Stimulated activated CD4-positive, alpha-beta T cell treated with anti-CD3 and anti-CD28 coated beads, Interleukin-1b, Interleukin-23, amount 100 ng/mL, for 48 hours (primary cell): Measurements from ENCODE around the gene ITSN1.
A peak's percentile ranks its signal among the peaks of the same experiment; 100 is the strongest.
"Not testable (repeated sequence)": the region's sequence is repeated elsewhere in the genome, so short reads cannot be mapped to it uniquely, and the experiment has no call there.

Source experiments
- DNase-seq: peaks from one replicate; pipeline ENCODE4 v3.0.0-alpha.2; 2020

Gene ITSN1

DNA sequence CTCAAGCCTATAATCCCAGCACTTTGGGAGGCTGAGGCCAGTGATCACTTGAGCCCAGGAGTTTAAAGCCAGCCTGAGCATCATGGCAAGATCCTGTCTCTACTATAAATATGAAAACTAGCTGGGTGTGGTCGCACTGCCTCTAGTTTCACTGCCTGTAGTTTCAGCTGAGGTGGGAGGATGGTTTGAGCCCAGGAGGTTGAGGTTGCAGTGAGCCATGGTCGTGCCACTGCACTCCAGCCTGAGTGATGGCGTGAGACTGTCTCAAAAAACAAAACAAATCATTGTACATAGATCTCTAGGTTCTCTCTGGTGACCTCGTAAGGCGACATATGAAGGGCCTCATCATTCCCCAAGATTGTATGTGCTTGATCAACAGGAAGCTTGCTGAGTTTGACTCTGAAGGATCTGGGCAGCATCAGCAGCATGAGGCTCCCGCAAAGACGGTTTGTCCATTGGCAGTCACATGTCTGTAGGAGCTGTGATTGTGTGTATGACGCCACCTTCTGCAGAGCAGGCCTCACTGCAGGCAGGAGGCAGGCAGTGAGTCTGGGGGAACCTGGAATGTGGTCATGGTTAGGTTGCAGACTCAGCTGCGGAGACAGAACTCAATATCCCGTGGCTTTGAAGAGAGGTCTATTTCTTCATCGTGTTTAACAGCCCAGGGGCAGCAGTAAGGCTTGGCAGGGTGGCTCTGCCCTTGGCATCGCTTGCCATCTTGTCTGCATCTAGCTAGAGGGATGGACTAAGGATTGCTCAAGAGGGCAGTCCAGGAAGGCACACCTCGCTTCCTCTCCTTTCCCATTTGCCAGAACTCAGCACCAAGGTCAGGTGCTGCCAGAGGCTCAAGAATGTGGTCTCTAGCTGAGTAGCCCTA, 259.3 kb downstream of the ITSN1 start:
- peak; percentile 32 for DNase-seq

DNA sequence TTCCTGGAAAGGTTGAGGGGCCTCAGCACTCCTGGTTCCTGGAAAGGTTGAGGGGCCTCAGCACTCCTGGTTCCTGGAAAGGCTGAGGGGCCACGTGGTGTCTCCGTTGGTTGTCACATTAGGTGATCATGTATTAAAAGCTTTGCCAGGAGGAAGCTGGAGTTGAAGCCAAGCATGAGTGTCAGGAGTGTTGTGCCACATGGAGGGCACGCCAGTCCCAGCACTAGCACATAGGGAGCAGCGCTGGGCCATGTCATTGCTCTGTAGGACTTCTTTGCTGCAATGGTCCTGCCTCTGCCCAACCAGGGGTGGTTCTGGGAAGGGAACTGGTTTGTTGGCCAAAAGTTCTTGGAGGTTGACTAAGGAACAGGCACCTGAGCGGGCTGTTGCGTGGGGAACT, 260.0 kb downstream of the ITSN1 start:
- no peak for DNase-seq

DNA sequence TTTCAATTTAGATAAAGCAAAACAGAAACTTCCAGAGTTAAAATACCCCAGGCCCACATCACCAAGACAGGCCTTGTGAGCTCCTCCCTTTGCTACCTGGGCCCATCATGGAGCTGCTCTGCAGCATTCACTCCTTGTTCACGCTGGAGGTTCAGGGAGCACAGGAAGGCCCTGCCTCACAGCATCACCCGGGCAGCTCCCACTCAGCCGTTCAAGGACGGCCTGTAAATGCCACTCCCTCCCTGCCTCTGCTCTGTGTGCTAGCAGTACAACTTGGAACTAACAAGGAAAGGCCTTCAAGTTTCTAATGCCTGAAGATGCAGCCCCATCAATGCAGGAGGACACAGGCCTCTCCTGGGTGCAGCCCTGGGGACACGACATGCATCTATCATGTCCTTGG, 261.7 kb downstream of the ITSN1 start:
- DNase-seq: no peak

DNA sequence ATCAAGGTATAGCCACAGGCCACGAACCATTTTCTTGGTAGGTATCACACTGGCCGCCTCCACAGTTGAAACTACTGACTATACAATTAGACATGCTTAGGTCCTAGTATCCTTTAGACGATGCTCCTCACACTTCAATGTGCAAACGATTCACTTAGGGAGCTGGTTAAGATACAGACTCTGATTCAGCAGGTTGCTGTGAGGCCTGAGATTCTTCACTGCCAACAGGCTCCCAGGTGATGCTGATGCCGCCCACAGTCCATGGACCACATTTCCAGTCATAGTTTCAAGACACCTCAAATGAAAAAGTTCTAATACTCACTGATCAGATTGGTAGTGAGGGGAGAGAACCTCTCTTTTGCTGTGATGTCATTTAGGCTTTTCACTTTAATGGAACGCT, 266.5 kb downstream of the ITSN1 start:
- DNase-seq: peak; percentile 75

DNA sequence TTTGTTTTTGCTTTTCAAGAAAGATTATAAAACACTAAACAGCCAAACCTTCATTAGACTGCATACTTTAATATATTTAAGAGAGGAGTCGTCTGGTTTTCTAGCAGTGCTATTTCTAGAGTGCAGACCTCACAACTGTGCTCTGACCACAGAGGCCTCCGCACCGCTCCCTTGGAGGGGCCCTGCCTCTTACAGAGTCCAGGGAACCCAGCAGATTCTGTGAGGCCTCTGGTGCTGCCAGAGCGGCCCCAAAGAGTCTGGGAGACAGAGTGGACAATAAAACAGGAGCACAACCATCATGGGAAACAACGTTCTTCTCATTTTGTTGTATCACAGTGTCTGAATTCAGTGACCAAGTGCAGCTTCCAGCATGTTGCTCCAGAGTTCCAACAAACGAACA, 267.5 kb downstream of the ITSN1 start:
- no peak for DNase-seq

DNA sequence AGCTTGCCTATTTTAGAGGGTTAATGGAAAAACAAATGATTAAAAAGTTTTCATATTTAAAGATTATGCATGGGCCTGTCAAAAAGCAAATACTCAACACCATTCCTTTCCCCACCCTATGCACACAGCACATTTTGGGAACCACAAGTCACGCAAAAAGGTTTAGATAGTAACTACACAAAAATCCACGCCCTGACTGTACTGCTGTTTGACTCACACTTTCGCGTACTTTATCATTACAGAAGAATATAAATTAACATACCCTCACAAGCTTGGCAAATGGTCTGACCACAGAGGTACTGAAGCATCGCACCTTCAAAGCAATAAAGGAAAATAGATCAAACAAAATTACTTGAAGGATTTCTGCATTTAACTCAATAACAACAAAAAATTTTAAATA, 271.9 kb downstream of the ITSN1 start:
- no peak for DNase-seq

DNA sequence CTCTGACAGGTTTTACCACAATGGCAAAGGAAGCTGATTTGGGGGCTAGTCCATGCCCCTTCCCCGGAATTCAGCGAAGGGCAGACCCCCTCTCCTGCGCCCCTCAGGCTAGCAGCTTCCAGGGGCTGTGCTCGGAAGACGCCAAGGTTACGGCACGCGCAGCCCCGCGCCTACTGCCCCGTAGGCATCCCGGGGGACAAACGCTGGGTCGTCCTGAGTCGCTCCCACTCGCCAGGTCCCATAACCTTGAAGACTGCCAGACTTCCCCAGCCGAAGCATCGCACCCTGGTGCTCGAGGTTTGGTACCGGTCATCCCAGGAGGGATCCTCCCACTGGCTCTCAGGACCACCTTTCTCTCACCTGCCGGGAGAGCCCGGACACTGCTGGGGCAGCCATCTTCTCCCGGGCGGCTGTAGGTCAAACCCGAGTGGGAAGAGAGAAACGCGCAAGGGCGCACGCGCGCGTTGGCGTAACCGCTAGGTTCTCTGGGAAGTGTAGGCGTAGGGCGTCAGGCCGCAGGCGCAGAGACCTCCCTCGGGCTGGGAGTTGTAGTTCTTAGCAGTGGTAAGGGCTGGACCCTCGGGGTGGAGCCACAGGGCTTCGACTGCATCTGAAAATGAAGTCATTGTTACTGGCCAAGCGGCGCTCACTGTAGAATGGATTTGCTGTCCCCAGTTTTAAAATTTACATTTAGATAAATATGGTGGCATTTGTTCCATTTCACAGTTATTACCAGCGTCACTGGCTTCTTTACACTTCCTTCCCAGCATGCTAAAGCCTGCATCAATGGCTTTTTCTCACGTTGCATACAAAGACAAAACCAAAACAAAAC, 273.3 kb downstream of the ITSN1 start, which contains the start of gene ATP5PO:
ATP5PO (minus strand) TSS at position 437 of the 832 bp plus-strand sequence; CDS start at position 396, 41 bp downstream.
- DNase-seq: peak; percentile 98

DNA sequence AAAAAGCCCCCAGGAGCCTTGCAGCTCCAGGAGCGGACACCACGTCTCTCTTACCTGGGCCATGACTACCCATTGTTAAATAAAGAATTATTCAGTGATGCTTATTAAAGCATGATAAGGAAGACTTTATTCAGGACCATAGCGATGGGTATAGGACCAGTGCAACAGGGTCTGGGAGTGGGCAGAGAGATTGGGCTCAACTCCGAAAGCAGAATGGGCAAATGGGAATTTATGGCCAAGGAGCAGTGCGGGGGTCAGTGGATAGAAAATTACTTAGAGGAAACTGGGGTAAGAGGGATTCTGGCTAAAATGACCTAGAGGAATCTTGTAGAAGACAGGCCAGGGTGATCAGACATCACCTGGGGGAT, 273.9 kb downstream of the ITSN1 start:
- DNase-seq: no peak

DNA sequence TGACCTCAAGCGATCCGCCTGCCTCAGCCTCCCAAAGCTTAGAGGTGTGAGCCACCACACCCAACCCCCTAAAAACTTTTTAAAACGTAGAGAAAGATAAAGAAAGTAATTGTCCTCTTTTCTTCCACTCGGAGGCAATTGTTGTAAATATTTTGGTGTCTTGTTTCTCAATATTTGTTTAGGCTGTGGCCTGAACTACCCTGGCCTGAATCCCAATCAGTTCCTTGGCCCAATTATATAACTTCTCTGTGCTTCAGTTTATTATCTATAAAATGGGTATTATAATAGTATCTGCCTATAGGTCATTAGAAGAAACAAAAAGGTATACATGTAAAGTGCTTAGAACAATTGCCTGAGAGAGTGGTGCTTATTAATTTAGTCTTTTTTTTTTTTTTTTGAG, 275.1 kb downstream of the ITSN1 start:
- no peak for DNase-seq

DNA sequence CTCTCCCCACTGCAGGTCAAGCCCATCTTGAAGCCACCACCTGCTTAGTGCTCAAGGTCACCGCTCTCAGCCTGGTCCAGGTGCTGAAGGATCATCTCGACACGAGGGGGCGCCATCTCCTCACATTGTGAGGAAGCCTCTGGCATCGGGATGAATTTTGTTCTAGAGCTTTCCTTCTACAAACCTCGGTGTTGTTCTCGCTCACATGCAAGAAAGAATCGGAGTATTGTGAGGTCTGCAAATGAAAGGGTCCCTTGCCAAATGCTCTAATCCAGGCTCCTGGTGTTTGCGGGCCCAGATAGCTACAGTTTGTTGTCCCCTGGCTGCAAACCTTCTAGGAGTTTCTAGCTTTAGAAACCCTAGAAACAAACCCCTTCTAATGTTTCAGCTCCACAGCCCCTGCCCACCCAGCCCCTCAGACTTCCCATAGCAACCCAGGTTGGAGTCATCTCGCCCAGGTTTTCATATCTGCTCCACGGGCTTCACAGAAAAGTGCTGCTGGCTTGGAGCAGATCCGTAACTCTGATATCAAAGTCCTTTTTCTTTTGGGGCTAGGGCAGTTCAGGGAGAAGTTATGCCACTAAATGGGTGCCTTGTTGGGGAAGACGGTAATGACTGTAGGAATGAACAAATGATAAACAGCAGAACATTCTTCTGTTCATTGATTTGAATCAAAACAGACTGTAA, 281.9 kb downstream of the ITSN1 start:
- peak; percentile 87 for DNase-seq

DNA sequence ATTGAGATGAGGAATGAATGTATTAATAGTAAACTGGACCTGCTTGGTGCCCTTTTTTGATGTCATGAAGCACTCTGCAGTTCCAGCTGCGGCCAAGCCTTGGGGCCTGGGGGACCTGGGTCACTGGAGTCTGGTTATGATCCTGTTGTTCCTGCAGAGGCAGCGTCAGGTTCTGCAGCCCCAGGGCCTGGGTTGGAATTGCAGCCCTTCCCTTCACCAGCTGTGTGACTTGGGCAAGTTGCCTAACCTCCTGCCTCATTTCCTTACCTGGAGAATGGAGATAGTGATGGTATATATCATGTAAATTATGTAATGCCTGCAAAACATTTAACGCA, 282.4 kb downstream of the ITSN1 start:
- DNase-seq: no peak

DNA sequence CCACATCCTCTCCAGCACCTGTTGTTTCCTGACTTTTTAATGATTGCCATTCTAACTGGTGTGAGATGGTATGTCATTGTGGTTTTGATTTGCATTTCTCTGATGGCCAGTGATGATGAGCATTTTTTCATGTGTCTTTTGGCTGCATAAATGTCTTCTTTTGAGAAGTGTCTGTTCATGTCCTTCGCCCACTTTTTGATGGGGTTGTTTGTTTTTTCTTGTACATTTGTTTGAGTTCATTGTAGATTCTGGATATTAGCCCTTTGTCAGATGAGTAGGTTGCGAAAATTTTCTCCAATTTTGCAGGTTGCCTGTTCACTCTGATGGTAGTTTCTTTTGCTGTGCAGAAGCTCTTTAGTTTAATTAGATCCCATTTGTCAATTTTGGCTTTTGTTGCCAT, 283.9 kb downstream of the ITSN1 start:
- DNase-seq: not testable (repeated sequence)

DNA sequence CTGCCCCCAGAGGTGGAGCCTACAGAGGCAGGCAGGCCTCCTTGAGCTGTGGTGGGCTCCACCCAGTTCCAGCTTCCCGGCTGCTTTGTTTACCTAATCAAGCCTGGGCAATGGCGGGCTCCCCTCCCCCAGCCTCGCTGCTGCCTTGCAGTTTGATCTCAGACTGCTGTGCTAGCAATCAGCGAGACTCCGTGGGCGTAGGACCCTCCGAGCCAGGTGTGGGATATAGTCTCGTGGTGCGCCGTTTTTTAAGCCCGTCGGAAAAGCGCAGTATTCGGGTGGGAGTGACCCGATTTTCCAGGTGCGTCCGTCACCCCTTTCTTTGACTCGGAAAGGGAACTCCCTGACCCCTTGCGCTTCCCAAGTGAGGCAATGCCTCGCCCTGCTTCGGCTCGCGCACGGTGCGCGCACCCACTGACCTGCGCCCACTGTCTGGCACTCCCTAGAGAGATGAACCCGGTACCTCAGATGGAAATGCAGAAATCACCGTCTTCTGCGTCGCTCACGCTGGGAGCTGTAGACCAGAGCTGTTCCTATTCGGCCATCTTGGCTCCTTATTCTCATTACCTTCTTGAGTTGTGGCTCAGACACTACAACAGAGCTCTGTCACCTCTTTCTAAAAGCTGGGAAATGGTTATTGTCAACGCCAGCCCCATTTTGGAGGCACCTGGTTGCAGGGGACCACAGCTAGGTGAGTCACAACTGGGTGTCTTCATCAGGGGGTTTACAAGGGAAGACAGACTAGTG, 288.9 kb downstream of the ITSN1 start:
- peak; percentile 80 for DNase-seq

DNA sequence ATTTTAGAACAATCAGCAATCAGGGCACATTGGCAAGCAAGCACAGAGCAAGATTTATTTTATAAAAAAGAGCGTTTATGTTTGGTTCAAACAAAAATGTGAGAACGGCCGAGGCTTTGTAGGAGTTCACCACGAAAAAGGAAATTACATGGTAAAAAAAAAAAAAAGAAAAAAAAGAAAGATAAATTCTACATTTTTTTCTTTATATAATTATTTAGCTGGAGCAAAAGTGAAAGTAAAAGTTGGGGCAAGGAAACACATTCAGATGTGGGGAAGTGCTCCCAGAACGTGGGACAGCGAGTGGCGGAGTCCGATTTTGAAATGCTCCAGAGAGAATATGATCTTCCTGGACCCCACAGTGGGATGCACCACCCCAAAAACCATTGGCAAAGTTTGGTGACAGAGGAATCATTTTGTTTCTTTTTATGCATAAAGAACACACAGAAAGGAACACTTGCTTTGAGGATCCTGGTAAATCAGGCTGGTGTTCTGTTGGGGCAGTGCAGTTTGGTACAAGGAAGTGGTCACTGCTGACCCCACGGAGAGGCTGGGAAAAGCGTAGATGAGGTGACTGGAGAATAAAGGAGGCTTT, 289.6 kb downstream of the ITSN1 start:
- no peak for DNase-seq

DNA sequence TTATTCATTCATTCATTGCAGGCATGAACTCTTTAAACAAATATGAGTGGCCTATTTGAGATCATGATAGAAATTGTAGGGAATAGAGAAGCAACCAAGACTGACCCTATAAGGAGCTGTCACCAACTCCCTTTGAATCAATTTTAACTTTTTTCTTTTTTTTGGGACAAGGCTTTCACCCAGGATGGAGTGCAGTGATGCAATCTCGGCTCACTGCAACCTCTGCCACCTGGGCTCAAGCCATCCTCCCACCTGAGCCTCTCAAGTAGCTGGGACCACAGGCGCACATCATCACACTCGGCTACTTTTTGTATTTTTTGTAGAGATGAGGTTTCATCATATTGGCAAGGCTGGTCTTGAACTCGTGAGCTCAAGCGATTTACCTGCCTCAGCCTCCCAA, 290.4 kb downstream of the ITSN1 start:
- no peak for DNase-seq

DNA sequence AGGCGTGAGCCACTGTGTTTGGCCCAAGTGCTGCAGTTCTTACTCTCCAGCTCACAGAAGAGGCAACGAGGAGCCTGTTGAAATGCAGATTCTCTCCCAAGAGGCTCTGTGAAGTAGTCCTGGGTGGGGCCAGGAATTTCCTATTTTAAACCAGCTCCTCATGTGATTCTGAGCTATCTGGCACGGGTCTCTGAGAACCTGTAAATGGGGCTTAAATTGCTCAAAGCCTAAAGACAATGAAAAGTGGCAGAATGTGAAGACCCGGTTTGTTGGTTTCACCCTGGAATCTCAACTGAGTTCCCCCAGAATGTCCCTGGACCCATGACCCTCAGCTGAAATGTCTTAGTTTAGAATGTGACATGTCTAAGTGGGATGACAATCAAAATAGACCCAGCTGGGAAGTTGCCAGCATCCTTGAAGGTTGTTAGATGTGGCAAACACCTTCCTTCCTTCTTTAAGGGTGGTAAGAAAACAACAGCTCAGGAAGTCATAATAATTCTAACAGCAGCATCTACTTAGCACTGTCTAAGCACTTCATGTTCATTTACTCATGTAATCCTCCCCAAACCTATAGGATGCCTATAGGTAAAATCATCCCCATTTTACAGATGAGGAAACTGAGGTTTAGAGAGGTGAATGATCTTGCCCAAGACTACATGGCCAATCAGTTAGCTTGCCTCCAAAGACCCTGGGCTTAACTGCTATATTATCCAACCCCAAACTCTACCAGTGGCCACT, 294.2 kb downstream of the ITSN1 start:
- DNase-seq: peak; percentile 20

DNA sequence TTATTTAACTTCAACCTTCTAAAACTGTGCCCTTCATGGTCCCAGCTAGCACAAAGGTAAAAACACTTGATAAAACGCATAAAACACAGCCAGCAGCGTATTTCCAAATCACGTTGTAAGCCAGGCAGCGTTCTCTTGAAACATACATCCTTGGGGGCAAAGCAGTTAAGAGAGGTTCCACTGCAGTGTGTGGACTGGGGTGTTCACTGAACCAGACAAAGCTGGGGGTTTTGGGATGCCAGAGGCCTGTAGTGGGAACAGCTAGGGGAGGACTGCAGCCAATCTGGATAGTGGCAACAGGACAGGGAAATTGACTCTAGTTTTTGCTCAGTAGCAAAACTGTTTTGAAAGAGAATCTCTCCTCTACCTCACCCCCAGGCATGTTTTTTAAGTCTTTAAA, 294.8 kb downstream of the ITSN1 start:
- no peak for DNase-seq

DNA sequence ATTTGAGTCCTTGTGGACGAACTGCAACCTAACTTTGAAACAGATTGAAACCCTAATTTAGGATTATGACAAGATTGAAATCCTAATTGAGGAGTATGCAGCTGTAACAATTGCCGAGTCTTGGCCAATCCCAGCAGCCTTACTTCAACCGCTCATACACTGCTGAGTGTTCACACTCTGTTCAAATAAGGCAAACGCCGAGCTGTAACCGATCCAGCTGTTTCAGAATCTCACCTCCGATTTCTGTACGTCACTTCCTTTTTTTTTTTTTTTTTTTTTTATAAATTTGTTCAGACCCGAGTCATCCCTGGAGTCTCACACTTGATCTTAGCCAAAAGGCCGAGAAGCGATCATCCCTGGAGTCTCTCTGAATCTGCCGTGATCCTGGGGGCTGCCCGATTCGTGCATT, 295.6 kb downstream of the ITSN1 start:
- DNase-seq: peak; percentile 69

DNA sequence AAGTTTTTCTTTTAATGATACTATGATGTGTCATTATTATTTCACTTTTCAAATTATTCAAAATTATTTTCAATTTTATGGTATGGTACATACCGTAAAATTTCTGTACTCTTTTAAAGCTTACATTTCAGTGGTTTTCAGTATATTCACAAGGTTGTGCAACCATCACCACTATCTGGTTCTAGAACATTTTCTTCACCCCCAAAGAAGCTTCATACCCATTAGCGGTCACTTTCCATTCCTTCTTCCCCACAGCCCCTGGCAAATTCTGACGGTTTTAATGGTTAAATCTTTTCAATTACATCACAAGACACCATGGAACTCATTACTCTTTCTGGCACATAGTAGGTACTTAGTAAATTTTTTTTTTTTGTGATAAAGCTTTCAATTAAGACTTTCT, 296.1 kb downstream of the ITSN1 start:
- DNase-seq: no peak

DNA sequence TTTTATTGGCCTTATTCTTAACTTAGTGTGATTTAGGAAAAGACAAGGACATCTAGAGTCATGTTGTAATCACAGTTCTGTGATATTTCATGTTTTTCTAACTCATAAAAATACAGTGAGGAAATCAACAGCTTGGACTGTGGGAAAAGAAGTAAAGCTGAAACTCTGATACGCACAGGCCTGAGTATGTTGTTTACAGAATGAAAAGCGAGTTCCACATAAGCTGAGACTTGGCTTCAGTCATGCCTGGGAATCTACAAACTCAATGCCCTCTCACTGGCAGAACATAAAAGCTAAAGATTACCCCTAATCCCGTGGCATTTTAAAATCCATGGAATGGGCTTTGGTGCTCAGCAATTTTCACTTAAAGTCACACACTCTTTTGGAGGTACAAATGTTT, 296.9 kb downstream of the ITSN1 start:
- no peak for DNase-seq

DNA sequence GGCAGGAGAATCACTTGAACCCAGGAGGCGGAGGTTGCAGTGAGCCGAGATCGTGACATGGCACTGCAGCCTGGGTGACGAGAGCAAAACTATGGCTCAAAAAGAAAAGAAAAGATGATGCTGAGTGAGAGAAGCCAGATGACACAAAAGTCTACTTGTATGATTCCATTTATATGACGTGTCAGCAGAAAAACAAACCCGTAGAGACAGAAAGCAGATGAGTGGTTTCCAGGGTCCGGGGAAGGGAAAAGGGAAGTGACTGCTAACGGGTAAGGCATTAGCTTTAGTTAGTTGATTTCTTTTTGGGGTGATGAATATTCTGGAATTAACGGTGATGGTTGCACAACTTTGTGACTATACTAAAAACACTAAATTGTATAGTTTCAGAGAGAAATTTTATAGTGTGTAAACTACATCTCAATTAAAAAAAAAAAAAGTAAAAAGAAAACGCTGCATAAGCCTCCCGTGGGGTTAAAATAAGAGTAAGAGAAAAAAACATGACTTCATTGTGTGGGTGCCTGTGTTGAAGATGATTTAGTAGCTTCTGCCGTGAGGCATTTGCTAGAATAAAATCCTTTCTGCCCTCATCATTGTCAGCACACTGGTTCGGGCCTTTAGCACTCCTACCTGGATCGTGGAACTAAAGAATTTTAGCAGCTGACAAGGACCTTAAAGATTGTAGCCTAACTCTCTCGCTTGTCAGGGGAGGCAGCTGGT, 298.0 kb downstream of the ITSN1 start:
- peak; percentile 16 for DNase-seq
